GM19238 (cell line): ENCODE measurements around the gene SORT1.
A peak's percentile ranks its signal among the peaks of the same experiment; 100 is the strongest.

ENCODE experiments used
- DNase-seq: peaks from one replicate; pipeline ENCODE4 v3.0.0; 2011; ENCODE audit warnings: low spot score; ENCODE audit not compliant: insufficient read length

The SORT1 gene

GRCh38 chr1:109275706-109276345 is 121.9 kb downstream of the SORT1 start:
- no peak for DNase-seq

- no peak for DNase-seq
Observed at GRCh38 chr1:109274533-109275476, 122.9 kb downstream of the SORT1 start.

GRCh38 chr1:109273570-109274288 is 124.0 kb downstream of the SORT1 start:
- no peak for DNase-seq

GRCh38 chr1:109272831-109273547 is 124.7 kb downstream of the SORT1 start:
- DNase-seq, result no peak

- DNase-seq, result no peak
Observed at GRCh38 chr1:109272021-109272799, 125.5 kb downstream of the SORT1 start.

- DNase-seq, result no peak
Observed at GRCh38 chr1:109271458-109271857, 126.3 kb downstream of the SORT1 start.

GRCh38 chr1:109270623-109271317 is 126.9 kb downstream of the SORT1 start:
- no peak for DNase-seq

- DNase-seq, result no peak
Observed at GRCh38 chr1:109269981-109270622, 127.6 kb downstream of the SORT1 start.

GRCh38 chr1:109269212-109269980 is 128.3 kb downstream of the SORT1 start:
- DNase-seq, result no peak

GRCh38 chr1:109268431-109269211 is 129.1 kb downstream of the SORT1 start:
- DNase-seq, result no peak

- DNase-seq, result no peak
Observed at GRCh38 chr1:109267743-109268300, 129.9 kb downstream of the SORT1 start.

GRCh38 chr1:109266965-109267364 is 130.8 kb downstream of the SORT1 start:
- no peak for DNase-seq

GRCh38 chr1:109265741-109266330 is 131.9 kb downstream of the SORT1 start:
- DNase-seq, result no peak

- no peak for DNase-seq
Observed at GRCh38 chr1:109265016-109265415, 132.7 kb downstream of the SORT1 start.

GRCh38 chr1:109264379-109264755 is 133.4 kb downstream of the SORT1 start:
- no peak for DNase-seq

- DNase-seq, result peak; percentile 87
Observed at GRCh38 chr1:109263597-109264378, 133.9 kb downstream of the SORT1 start.
